Measurements from ENCODE around the gene PPFIBP2.

DNA sequence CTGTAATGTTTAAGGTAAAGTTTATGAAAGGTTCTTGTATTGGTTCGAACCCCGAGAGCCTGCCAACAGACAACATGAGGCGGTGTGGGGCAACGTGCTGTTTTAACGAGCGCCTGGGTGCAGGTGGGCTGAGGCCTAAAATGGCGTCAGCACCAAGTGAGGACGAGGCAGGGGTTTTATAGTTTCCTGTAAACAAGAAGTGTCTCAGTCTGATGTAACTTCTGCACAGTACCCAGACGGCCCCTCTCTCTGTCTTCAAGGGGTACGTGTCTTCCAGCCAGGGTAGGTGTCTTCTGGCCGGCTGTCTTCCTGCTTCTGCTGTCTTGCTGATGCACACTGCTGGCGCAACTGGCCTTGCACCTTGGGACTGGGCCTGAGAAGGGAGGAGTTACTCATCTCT lies 2.7 kb downstream of the PPFIBP2 start:
- TF ChIP-seq, protein P1, sequence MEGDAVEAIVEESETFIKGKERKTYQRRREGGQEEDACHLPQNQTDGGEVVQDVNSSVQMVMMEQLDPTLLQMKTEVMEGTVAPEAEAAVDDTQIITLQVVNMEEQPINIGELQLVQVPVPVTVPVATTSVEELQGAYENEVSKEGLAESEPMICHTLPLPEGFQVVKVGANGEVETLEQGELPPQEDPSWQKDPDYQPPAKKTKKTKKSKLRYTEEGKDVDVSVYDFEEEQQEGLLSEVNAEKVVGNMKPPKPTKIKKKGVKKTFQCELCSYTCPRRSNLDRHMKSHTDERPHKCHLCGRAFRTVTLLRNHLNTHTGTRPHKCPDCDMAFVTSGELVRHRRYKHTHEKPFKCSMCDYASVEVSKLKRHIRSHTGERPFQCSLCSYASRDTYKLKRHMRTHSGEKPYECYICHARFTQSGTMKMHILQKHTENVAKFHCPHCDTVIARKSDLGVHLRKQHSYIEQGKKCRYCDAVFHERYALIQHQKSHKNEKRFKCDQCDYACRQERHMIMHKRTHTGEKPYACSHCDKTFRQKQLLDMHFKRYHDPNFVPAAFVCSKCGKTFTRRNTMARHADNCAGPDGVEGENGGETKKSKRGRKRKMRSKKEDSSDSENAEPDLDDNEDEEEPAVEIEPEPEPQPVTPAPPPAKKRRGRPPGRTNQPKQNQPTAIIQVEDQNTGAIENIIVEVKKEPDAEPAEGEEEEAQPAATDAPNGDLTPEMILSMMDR (IDR thresholded peaks at IDR 0.05): no peak
- TF ChIP-seq EP300 (IDR thresholded peaks at IDR 0.05): no peak
- TF ChIP-seq POLR2A (IDR thresholded peaks at IDR 0.05): no peak
- no peak for TF ChIP-seq POLR2AphosphoS5 (IDR thresholded peaks at IDR 0.05)

Data from stomach (tissue), 4 donors.